Osteocyte (in vitro differentiated cells): Measurements from ENCODE around the gene CEP152. TPM values are rescaled to one million over a fixed set of nuclear protein-coding genes. Genes with fewer than 3 reads are reported as not detected.

Experiments used
- DNase-seq: peaks from one replicate; pipeline ENCODE4 v3.0.0; 2021; ENCODE audit warnings: mixed read lengths; ENCODE audit not compliant: unreplicated experiment; ENCODE audit errors: extremely low spot score
- H3K27ac Mint-ChIP-seq: one replicate; pipeline ENCODE4 v1.8.0; 2021; ENCODE audit warnings: mild to moderate bottlenecking, mixed read lengths; ENCODE audit not compliant: unreplicated experiment
- H3K27me3 Mint-ChIP-seq: one replicate; pipeline ENCODE4 v1.8.0; 2021; ENCODE audit warnings: mixed read lengths; ENCODE audit not compliant: unreplicated experiment
- H3K36me3 Mint-ChIP-seq: one replicate; pipeline ENCODE4 v1.8.0; 2021; ENCODE audit warnings: mixed read lengths; ENCODE audit not compliant: unreplicated experiment
- H3K4me1 Mint-ChIP-seq: one replicate; pipeline ENCODE4 v1.8.0; 2021; ENCODE audit warnings: mixed read lengths; ENCODE audit not compliant: unreplicated experiment
- H3K4me3 Mint-ChIP-seq: one replicate; pipeline ENCODE4 v1.8.0; 2021; ENCODE audit warnings: mild to moderate bottlenecking, moderate library complexity, mixed read lengths; ENCODE audit not compliant: unreplicated experiment
- H3K9me3 Mint-ChIP-seq: one replicate; pipeline ENCODE4 v1.8.0; 2021; ENCODE audit warnings: mixed read lengths; ENCODE audit not compliant: unreplicated experiment
- CTCF ChIP-seq: fragments of 200-600 bp; sonication (generic); IDR thresholded peaks from 2 replicates; pipeline ENCODE4 v1.5.0; 2021; ENCODE audit warnings: antibody characterized with exemption, mild to moderate bottlenecking, moderate library complexity
- long read RNA-seq: library from polyadenylated mRNA; unstranded; transcript quantifications from one replicate; pipeline ENCODE4 v2.0.0, GENCODE V29; 2021
- total RNA-seq: library from RNA; stranded (reverse); gene quantifications from 2 replicates; pipeline ENCODE4 v1.2.1, GENCODE V29; 2021

The CEP152 gene
- total RNA-seq, result 5.6 and 6.8 TPM in 2 replicates
- long read RNA-seq, transcript CEP152-209 (13 exons, 1,947 nt), result major isoform, 7 of 43 reads
- long read RNA-seq, partial matches to known transcripts, result 32 of 43 reads
- long read RNA-seq, other reads (novel, unspliced or antisense), result 4 of 43 reads

- no peak for TF ChIP-seq CTCF
- H3K4me3 Mint-ChIP-seq, result peak within 1 kb of the TSS; percentile 90
- peaks cover 22% of the 10 kb centered on the region for H3K4me1 Mint-ChIP-seq
- H3K9me3 Mint-ChIP-seq, result no peaks in the 10 kb centered on the region
- no peaks in the 10 kb centered on the region for H3K27me3 Mint-ChIP-seq
- peak within 1 kb of the TSS; percentile 88 for H3K27ac Mint-ChIP-seq
- no peaks in the 10 kb centered on the region for H3K36me3 Mint-ChIP-seq
- peak; percentile 99 for DNase-seq
Observed at GRCh38 chr15:48810414-48811324, at the start of gene CEP152. CEP152 (minus strand) TSS chr15:48811069; CDS start chr15:48805649, 5,420 bp downstream.

- Mint-ChIP-seq H3K9me3 (no peaks in the 10 kb centered on the region), H3K4me3 (no peak overlapping the region), H3K27ac (no peak overlapping the region), H3K27me3 (no peaks in the 10 kb centered on the region), H3K4me1 (peaks cover 44% of the 10 kb centered on the region), H3K36me3 (no peaks in the 10 kb centered on the region)
- no peak for TF ChIP-seq CTCF
- no peak for DNase-seq
Observed at GRCh38 chr15:48859426-48859825, 48.6 kb upstream of the CEP152 start.

- no peak for TF ChIP-seq CTCF
- no peaks in the 10 kb centered on the region for H3K36me3 Mint-ChIP-seq
- no peak overlapping the region for H3K4me3 Mint-ChIP-seq
- H3K27me3 Mint-ChIP-seq, result no peaks in the 10 kb centered on the region
- H3K9me3 Mint-ChIP-seq, result peaks cover 4% of the 10 kb centered on the region
- peak overlapping the region; percentile 73 for H3K27ac Mint-ChIP-seq
- DNase-seq, result no peak
- H3K4me1 Mint-ChIP-seq, result peaks cover 43% of the 10 kb centered on the region
Observed at GRCh38 chr15:48858401-48858800, 47.5 kb upstream of the CEP152 start.

GRCh38 chr15:48856942-48857341 lies 46.1 kb upstream of the CEP152 start:
- Mint-ChIP-seq H3K4me1 (peaks cover 43% of the 10 kb centered on the region), H3K27me3 (no peaks in the 10 kb centered on the region), H3K9me3 (peaks cover 4% of the 10 kb centered on the region), H3K27ac (peak overlapping the region; percentile 70), H3K4me3 (no peak overlapping the region), H3K36me3 (peaks cover 2% of the 10 kb centered on the region)
- DNase-seq, result no peak
- TF ChIP-seq CTCF, result no peak
